Measurements from ENCODE around the gene COX5A.

- TF ChIP-seq EZH2 (IDR thresholded peaks at IDR 0.05; ENCODE audit: low read depth, unreplicated experiment) (no peak), POLR2AphosphoS5 (IDR thresholded peaks at IDR 0.05; ENCODE audit: low read depth) (peak; percentile 95), CTCF (conservative IDR thresholded peaks at IDR 0.05; ENCODE audit: low read depth in 2 of 2) (no peak), EZH2phosphoT487 (IDR thresholded peaks at IDR 0.05; ENCODE audit: unreplicated experiment) (no peak), ETS1 (IDR thresholded peaks at IDR 0.05) (0 out of 2 replicates have a peak, but pooled peaks have one; percentile 57), JUNB (IDR thresholded peaks at IDR 0.05; ENCODE audit: unreplicated experiment) (no peak), NANOG (IDR thresholded peaks at IDR 0.05; ENCODE audit: borderline replicate concordance) (no peak), CREB1 (CRISPR knock-in tag; IDR thresholded peaks at IDR 0.05; ENCODE audit: low read depth) (peak; percentile 80)
- TF ChIP-seq, protein P1, sequence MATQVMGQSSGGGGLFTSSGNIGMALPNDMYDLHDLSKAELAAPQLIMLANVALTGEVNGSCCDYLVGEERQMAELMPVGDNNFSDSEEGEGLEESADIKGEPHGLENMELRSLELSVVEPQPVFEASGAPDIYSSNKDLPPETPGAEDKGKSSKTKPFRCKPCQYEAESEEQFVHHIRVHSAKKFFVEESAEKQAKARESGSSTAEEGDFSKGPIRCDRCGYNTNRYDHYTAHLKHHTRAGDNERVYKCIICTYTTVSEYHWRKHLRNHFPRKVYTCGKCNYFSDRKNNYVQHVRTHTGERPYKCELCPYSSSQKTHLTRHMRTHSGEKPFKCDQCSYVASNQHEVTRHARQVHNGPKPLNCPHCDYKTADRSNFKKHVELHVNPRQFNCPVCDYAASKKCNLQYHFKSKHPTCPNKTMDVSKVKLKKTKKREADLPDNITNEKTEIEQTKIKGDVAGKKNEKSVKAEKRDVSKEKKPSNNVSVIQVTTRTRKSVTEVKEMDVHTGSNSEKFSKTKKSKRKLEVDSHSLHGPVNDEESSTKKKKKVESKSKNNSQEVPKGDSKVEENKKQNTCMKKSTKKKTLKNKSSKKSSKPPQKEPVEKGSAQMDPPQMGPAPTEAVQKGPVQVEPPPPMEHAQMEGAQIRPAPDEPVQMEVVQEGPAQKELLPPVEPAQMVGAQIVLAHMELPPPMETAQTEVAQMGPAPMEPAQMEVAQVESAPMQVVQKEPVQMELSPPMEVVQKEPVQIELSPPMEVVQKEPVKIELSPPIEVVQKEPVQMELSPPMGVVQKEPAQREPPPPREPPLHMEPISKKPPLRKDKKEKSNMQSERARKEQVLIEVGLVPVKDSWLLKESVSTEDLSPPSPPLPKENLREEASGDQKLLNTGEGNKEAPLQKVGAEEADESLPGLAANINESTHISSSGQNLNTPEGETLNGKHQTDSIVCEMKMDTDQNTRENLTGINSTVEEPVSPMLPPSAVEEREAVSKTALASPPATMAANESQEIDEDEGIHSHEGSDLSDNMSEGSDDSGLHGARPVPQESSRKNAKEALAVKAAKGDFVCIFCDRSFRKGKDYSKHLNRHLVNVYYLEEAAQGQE (IDR thresholded peaks at IDR 0.05; ENCODE audit: unreplicated experiment) = no peak
These were observed at the start of gene COX5A for GRCh38 chr15:74937590-74938371.
